GM18517 (cell line): ENCODE results near the gene PRKAR2B.
"Not testable (repeated sequence)": the region's sequence is repeated elsewhere in the genome, so short reads cannot be mapped to it uniquely, and the experiment has no call there.

ENCODE experiments used
- ATAC-seq: cut with Tn5 transposase; IDR thresholded peaks from one replicate; pipeline ENCODE4 v1.9.1; 2021; ENCODE audit warnings: mild to moderate bottlenecking, moderate library complexity; ENCODE audit not compliant: unreplicated experiment

The PRKAR2B gene

GRCh38 chr7:107076781-107077698 is 32.5 kb downstream of the PRKAR2B start:
- ATAC-seq = no peak

GRCh38 chr7:107077699-107078516 is 33.4 kb downstream of the PRKAR2B start:
- no peak for ATAC-seq

DNA sequence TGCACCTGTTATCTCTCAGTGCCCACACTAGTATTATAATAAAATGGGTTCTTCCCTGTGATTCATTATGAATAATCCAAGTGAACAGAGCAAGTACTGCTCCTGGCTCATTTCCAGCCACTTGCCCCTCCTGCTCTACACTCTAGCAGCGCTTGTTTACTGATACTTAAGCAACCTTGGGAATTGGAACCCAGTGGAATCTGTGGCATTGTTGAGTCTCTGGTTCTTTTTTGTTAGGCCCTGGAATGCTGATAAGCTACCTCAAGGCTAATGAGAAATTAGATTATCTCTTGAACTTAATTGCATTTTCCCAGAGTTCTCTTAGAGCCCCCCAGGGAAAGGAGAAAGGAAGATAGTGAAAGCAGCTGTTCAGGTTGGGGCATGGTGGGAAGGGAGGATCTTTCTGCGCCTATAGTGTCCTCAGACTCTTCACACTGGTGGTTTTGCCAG is 34.0 kb downstream of the PRKAR2B start:
- no peak for ATAC-seq

DNA sequence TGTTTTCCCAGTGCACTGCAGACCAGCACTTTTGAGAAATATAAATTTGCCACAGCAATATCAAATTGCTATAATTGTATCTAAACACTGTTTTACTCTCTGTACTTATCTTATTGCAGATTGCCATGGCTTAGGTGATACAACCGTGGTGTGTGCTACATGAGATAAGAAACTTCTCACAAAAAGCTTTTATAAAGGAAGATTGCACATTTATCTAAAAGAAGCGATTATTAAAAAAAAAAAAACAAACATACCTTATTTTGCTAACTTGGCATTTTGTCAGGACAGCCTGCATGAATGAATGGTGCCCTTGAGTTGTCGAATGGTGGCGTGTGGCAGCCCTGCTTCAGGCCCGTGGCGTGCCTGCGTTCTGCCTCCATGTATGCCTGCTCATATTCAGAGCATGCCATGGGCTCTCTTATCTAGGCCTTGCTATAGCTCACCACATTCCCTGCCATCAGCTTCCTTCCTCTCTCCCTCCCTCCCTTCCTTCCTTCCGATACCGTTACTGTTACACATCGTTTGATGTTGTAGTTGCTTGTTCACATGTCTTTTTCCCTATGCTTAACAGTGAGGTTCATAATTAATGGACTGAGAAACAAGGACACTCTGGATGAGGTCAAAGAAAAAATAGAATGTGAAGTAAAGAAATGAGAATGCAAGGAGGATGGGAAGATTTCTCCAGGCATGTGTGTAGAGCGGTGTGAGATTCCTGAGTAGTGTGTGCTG is 34.9 kb downstream of the PRKAR2B start:
- no peak for ATAC-seq

GRCh38 chr7:107080099-107080505 is 35.6 kb downstream of the PRKAR2B start:
- ATAC-seq = no peak

DNA sequence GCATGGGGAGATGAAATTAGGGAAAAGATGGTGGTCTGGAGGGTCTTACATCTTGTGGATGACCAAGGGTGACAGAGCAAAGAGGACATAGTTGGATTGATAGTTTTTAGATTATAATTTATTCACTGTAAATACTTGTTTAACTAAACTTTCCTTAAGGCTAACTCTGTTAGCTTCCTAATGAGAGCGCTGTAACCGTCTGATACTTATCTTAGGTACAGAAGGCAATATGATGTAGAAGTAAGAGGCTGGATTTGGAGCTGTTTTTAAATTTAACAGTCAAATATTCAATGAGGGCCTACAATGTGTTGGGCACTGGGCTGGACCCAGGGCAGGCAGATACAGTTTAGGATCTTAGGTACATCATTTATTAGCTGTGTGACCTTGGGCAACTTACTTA is 36.0 kb downstream of the PRKAR2B start:
- ATAC-seq = no peak

DNA sequence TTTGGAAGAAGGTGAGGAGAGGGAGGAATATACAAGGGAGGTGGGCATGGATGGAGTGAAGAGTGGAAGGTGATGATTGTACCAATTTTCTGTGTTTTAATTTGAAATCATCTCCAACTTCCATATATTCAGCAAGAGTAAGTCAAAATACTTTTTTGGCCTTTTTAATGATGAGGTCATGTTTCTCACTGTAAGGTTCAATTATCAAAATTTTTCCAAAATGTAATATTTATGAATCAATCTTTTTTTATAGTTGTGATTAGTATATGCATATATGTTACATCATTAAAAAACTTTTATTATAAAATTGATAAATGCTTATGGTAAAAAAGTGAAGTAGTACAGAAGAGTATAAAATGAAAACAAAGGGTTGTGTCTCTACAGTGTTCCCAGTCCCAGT is 40.7 kb downstream of the PRKAR2B start:
- no peak for ATAC-seq

DNA sequence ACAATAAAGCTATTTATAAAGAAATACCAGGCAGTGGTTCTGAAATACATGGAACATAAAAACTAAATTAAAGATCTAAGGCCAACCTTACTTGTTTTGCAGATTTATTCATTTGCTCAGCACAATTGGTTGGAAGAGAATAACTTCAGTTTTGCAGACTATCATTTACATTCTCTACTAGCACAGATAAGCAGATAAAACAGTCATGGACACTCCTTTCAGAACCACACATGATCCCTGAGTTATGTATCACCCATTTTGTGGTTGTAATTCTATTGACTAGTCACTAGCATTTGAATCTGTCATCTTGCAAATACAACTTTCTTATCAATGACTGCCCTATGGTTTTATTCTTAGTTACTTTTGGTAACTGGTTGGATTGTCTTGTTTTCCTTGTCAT is 45.1 kb downstream of the PRKAR2B start:
- no peak for ATAC-seq

GRCh38 chr7:107090457-107090856 is 46.0 kb downstream of the PRKAR2B start:
- no peak for ATAC-seq

GRCh38 chr7:107091306-107091705 is 46.8 kb downstream of the PRKAR2B start:
- ATAC-seq = no peak

DNA sequence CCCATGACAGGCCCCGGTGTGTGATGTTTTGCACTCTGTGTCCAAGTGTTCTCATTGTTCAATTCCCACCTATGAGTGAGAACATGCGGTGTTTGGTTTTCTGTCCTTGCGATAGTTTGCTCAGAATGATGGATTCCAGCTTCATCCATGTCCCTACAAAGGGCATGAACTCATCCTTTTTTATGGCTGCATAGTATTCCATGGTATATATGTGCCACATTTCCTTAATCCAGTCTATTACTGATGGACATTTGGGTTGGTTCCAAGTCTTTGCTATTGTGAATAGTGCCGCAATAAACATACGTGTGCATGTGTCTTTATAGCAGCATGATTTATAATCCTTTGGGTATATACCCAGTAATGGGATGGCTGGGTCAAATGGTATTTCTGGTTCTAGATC is 49.2 kb downstream of the PRKAR2B start:
- not testable (repeated sequence) for ATAC-seq

DNA sequence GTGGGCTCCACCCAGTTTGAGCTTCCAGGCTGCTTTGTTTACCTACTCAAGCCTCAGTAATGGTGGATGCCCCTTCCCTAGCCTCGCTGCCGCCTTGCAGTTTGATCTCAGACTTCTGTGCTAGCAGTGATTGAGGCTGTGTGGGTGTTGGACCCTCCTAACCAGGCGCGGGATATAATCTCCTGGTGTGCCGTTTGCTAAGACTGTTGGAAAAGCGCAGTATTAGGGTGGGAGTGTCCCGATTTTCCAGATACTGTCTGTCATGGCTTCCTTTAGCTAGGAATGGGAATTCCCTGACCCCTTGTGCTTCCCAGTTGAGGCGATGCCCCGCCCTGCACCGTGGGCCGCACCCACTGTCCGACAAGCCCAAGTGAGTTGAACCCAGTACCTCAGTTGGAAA is 54.6 kb downstream of the PRKAR2B start:
- not testable (repeated sequence) for ATAC-seq

- no peak for ATAC-seq
Observed at GRCh38 chr7:107100824-107101223, 56.3 kb downstream of the PRKAR2B start.

DNA sequence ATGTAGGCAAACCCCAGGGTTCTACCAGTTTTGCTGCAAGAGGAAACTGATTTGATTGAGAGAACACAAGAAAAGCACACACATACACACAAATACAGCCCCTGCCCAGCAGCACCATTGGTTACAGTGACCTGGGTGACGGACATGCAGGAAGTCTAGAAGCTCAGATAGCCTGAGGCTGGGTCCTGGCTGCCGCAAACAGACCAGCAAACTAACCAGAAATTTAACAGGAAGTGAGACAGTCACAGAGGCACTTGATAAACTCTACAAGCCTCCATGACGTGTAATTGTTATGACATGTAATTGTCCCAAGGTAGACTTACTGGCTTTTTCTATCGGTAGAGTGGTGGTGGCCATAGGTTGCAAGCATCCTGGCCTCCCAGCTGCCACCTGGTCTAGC is 58.9 kb downstream of the PRKAR2B start:
- no peak for ATAC-seq

GRCh38 chr7:107104801-107105200 is 60.3 kb downstream of the PRKAR2B start:
- no peak for ATAC-seq

GRCh38 chr7:107105591-107106245 is 61.2 kb downstream of the PRKAR2B start:
- ATAC-seq = no peak

- no peak for ATAC-seq
Observed at GRCh38 chr7:107108793-107109371, 64.4 kb downstream of the PRKAR2B start.

DNA sequence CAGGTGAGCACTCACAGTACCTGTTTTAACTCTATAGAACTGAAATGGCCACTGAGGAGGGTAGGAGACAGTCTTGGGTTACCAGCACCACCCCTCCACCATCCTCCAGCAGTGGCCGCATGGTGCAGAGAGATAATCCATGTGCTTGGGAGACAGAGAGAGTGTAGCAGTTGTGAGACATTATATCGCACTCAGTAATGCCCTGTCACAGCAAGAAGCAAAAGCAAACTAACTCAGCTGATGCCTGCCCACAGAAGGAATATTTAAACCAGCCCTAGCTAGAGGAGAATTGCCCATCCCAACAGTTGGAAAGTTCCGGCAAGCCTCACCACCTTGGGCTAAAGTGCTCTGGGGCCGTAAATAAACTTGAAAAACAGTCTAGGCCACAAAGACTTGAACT is 65.5 kb downstream of the PRKAR2B start:
- no peak for ATAC-seq

DNA sequence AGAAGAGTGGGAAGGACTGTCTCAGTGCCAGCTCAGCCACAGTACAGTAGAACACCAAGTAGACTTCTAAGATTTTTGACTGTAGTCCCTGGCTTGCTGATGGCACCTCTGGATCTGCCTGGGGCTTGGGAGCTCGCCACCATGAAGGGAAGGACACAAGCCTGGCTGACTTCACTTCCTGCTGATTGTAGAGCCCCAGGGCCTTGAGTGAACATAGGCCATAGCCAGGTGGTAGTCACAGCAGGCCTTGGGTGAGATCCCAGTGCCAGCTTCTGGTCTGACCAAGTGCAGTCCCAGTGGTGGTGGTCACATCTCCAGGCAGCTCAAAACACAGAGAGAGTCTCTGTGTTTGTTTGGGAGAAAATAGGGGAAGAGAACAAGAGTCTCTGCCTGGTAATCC is 66.7 kb downstream of the PRKAR2B start:
- ATAC-seq = no peak

GRCh38 chr7:107113866-107114265 is 69.4 kb downstream of the PRKAR2B start:
- no peak for ATAC-seq
